ENCODE results near the gene KHNYN. TPM values are rescaled to one million over a fixed set of nuclear protein-coding genes. Genes with fewer than 3 reads are reported as not detected.

Gene KHNYN
- total and polyA plus RNA-seq, 2 of the 8 experiments (the other 6 are each of a cell fraction or from before 2014, with no cell fraction given) = 7.6 to 22.3 TPM

DNA sequence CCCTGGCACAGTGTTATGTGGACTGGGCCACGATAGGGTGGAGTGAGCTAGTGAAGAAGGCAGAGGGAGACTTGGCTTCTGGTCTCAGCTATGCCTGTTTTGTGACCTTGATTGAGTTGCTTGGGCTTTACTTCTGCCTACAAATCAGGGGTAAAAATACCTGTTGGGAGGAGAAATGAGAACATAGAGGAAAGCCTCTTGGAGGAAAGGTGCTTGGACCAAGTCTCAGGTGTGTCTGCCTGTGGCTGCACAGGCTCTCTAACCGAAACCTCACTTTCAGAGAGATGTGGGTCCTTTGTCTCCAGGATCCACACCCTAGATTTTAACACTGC is 7.9 kb downstream of the KHNYN start:
- H3K4me3 ChIP-seq (ENCODE audit: extremely low read depth in 1 of 4, insufficient read depth in 2 of 4, low read depth in 3 of 4, low read length in 4 of 4) = no peak overlapping the region
- H3K18ac ChIP-seq (ENCODE audit: extremely low read depth, low read length) = no peak overlapping the region
- ChIA-PET CTCF (ENCODE audit: partially characterized antibody) (interaction anchor here (1.0 to 21.3 kb wide), 18 partner anchors 11 to 195 kb away, joined by 3 to 664 read pairs (median 20); partner anchors contain the start of genes ADCY4, CIDEB, RIPK3 and TINF2), POLR2A (ENCODE audit: partially characterized antibody) (interaction anchor here (0.7 to 3.2 kb wide), 13 partner anchors 9 to 138 kb away, joined by 3 to 25 read pairs (median 3); partner anchors contain the start of genes ADCY4, CBLN3, DHRS1 and LTB4R)
- peaks cover 1 to 5% of the 10 kb centered on the region in 2 experiments for H4K20me1 ChIP-seq (replicated peaks in 1 of 2; ENCODE audit: control insufficient read depth in 1 of 2, insufficient read depth in 2 of 2, low read length in 2 of 2)
- no peak overlapping the region for H3K4me2 ChIP-seq (ENCODE audit: insufficient read depth in 1 of 2, low read depth in 2 of 2, low read length in 2 of 2)
- no peak overlapping the region for H2BK15ac ChIP-seq (ENCODE audit: low read length)
- no peaks in the 10 kb centered on the region; the same call in 1 of the 2 replicates for H3K79me1 ChIP-seq (ENCODE audit: low read depth, low read length)
- no peak overlapping the region for H3K27ac ChIP-seq (ENCODE audit: low read depth, low read length)
- no peaks in the 10 kb centered on the region for H3K27me3 ChIP-seq (replicated peaks in 1 of 4; ENCODE audit: control insufficient read depth in 3 of 4, extremely low read depth in 1 of 4, insufficient read depth in 3 of 4, low read length in 3 of 4)
- no peak overlapping the region for H3K4ac ChIP-seq (replicated peaks; ENCODE audit: insufficient read length, low read depth, low read length)
- H3K9me3 ChIP-seq (ENCODE audit: insufficient read depth in 2 of 2, low read depth in 1 of 2, low read length in 1 of 2) = no peaks in the 10 kb centered on the region
- no peak overlapping the region for H4K5ac ChIP-seq (ENCODE audit: insufficient read length, low read depth, low read length)
- TF ChIP-seq BRCA1 (IDR thresholded peaks at IDR 0.05; ENCODE audit: low read depth, low read length) (no peak), RFX5 (IDR thresholded peaks at IDR 0.05; ENCODE audit: borderline replicate concordance, low read depth, low read length) (no peak), SP1 (IDR thresholded peaks at IDR 0.05; ENCODE audit: low read depth, low read length) (no peak), SAP30 (IDR thresholded peaks at IDR 0.05; ENCODE audit: insufficient read depth, insufficient replicate concordance, low read length) (no peak), TEAD4 (IDR thresholded peaks at IDR 0.05; ENCODE audit: low read depth, low read length) (no peak), HDAC6 (IDR thresholded peaks at IDR 0.05; ENCODE audit: low read depth, low read length) (no peak), CBX8 (IDR thresholded peaks at IDR 0.05; ENCODE audit: borderline replicate concordance, low read depth, low read length) (no peak)
- TF ChIP-seq, protein P1, sequence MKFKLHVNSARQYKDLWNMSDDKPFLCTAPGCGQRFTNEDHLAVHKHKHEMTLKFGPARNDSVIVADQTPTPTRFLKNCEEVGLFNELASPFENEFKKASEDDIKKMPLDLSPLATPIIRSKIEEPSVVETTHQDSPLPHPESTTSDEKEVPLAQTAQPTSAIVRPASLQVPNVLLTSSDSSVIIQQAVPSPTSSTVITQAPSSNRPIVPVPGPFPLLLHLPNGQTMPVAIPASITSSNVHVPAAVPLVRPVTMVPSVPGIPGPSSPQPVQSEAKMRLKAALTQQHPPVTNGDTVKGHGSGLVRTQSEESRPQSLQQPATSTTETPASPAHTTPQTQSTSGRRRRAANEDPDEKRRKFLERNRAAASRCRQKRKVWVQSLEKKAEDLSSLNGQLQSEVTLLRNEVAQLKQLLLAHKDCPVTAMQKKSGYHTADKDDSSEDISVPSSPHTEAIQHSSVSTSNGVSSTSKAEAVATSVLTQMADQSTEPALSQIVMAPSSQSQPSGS (IDR thresholded peaks at IDR 0.05; ENCODE audit: low read length) = no peak
- TF ChIP-seq, protein P2, sequence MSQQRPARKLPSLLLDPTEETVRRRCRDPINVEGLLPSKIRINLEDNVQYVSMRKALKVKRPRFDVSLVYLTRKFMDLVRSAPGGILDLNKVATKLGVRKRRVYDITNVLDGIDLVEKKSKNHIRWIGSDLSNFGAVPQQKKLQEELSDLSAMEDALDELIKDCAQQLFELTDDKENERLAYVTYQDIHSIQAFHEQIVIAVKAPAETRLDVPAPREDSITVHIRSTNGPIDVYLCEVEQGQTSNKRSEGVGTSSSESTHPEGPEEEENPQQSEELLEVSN (IDR thresholded peaks at IDR 0.05) = no peak
- WGBS, 2 experiments (ENCODE audit: extremely low coverage in 1 of 2, insufficient coverage in 1 of 2, insufficient read length in 1 of 2, insufficient replicate concordance in 2 of 2, low coverage in 1 of 2, low lambda C conversion rate in 2 of 2, missing lambda C conversion rate in 1 of 2) = 89% methylated on average over 2 of the region's 2 CpGs; no CpG with 5 or more reads in 1 of the 2 experiments
- FAIRE-seq (no peak), DNase-seq (ENCODE audit: low read depth in 1 of 2, low spot score in 2 of 2) (no peak)
- H2AFZ ChIP-seq (ENCODE audit: low read length) = no peak overlapping the region
- peaks cover 10 to 26% (median 14%) of the 10 kb centered on the region in 4 experiments; a peak in 7 of 8 replicates for H3K36me3 ChIP-seq (ENCODE audit: control insufficient read depth in 2 of 4, insufficient read depth in 4 of 4, low read length in 3 of 4)
- H3K56ac ChIP-seq (replicated peaks; ENCODE audit: insufficient read length, low read depth, low read length) = no peak overlapping the region
- no peak overlapping the region for H3K9ac ChIP-seq (replicated peaks in 1 of 4; ENCODE audit: extremely low read depth in 1 of 4, low read depth in 3 of 4, low read length in 3 of 4)
- H3K23ac ChIP-seq (ENCODE audit: insufficient read length) = no peak overlapping the region
- no peak overlapping the region for H2BK120ac ChIP-seq (replicated peaks; ENCODE audit: low read depth, low read length)
- no peak overlapping the region for H2BK5ac ChIP-seq (ENCODE audit: low read depth, low read length)
- H3K23me2 ChIP-seq (ENCODE audit: low read depth, low read length) = peaks cover 6% of the 10 kb centered on the region
- H2AK5ac ChIP-seq (ENCODE audit: low read depth, low read length) = no peak overlapping the region
- H3K79me2 ChIP-seq (ENCODE audit: control insufficient read depth in 1 of 2, insufficient read depth in 2 of 2, low read length in 2 of 2) = no peaks in the 10 kb centered on the region
- H4K8ac ChIP-seq (ENCODE audit: extremely low read depth, insufficient read depth, low read length) = no peak overlapping the region
- no peak overlapping the region for H4K91ac ChIP-seq (replicated peaks; ENCODE audit: insufficient read length, low read length)
- H3K14ac ChIP-seq (ENCODE audit: insufficient read length) = no peak overlapping the region
- no peaks in the 10 kb centered on the region; a peak in 2 of 7 replicates for H3K4me1 ChIP-seq (replicated peaks in 1 of 4; ENCODE audit: control insufficient read depth in 3 of 4, insufficient read depth in 4 of 4, low read length in 3 of 4)
- no peak overlapping the region for H2BK12ac ChIP-seq (ENCODE audit: low read depth, low read length)
- H2BK20ac ChIP-seq (ENCODE audit: low read length) = no peak overlapping the region
